Fibroblast of lung (primary cell): ENCODE measurements around the gene TNPO3.

ENCODE experiments used
- EZH2 ChIP-seq: IDR thresholded peaks from 2 replicates; pipeline ENCODE4 v1.5.1; 2012; ENCODE audit warnings: low read length, control low read depth, mild to moderate bottlenecking; ENCODE audit errors: missing control alignments
- TF ChIP-seq, protein P1 (sequence below), 2 donors: IDR thresholded peaks in 1 of 2; conservative IDR thresholded peaks in 1 of 2; 1 replicate in 1 of 2; 2 replicates in 1 of 2; pipeline ENCODE4 v1.5.1; 2011 to 2012; ENCODE audit warnings: low read length in 2 of 2, control low read depth in 1 of 2, inconsistent platforms in 1 of 2, low read depth in 1 of 2, mild to moderate bottlenecking in 1 of 2

GRCh38 chr7:128915841-128916642 is 138.9 kb downstream of the TNPO3 start:
- TF ChIP-seq, protein P1, sequence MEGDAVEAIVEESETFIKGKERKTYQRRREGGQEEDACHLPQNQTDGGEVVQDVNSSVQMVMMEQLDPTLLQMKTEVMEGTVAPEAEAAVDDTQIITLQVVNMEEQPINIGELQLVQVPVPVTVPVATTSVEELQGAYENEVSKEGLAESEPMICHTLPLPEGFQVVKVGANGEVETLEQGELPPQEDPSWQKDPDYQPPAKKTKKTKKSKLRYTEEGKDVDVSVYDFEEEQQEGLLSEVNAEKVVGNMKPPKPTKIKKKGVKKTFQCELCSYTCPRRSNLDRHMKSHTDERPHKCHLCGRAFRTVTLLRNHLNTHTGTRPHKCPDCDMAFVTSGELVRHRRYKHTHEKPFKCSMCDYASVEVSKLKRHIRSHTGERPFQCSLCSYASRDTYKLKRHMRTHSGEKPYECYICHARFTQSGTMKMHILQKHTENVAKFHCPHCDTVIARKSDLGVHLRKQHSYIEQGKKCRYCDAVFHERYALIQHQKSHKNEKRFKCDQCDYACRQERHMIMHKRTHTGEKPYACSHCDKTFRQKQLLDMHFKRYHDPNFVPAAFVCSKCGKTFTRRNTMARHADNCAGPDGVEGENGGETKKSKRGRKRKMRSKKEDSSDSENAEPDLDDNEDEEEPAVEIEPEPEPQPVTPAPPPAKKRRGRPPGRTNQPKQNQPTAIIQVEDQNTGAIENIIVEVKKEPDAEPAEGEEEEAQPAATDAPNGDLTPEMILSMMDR (conservative IDR thresholded peaks at IDR 0.05 in 1 of 2, IDR thresholded peaks at IDR 0.05 in 1 of 2; ENCODE audit: low read depth in 1 of 2, low read length in 2 of 2) = no peak
- TF ChIP-seq EZH2 = no peak
